Stimulated activated CD4-positive, alpha-beta T cell treated with anti-CD3 and anti-CD28 coated beads, Interleukin-4, amount 100 ng/mL, for 24 hours (primary cell): ENCODE measurements around the gene ENOX1.

ENCODE experiments used
- DNase-seq: peaks from one replicate; pipeline ENCODE4 v3.0.0-alpha.2; 2020

ENOX1 gene

DNA sequence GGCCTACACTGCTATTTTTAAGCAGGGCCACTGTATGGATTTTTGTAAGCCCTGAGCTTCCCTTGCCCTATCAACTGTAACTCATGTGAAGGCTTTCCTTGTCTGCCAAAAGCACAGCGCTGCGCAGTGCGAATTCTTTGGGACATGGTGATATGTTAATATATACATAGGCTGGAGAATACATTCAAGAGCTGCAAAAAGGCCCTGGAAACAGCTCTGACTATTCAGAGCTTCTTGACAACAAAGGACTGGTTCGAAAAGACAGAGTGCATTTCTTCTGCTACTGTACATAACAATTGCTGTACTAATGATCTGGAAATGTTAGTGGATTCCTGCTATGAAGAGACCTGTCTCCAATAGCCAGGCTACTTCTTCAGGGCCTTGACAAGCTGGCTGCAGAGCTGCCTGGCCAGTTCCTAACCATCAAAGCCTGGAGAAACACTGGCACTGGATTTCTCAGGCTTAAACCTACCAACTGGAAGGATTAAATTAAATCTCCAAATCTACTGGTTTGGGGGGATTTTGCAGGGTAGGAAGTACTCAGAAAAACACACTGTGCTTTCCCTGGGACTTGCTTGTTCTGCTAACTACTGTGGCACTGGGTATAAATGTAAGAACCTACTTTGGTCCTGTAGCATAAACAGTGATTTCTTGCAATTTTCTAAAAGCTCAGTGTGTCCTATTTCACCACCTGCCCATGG, 516.5 kb downstream of the ENOX1 start:
- no peak for DNase-seq

GRCh38 chr13:43269037-43269481, 517.7 kb downstream of the ENOX1 start:
- DNase-seq = no peak

DNA sequence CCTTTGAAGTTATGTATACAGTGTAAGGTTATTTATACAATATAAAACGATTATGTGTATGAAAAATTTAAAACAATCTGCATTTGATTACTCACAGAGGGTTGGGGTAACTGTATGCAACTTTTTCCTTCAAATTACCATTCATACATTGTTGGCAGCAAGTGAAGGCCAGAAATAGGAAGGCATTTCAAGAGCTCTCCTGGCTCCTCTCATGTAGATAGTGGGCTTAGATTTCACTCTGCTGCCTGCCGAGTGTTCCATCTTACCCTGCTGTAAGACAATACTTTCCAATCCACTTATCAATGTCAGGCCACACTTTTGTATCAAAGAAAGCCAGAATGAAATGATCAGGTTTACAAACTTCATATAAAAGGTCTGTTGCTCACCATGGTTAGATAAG, 518.1 kb downstream of the ENOX1 start:
- no peak for DNase-seq

GRCh38 chr13:43267916-43268315, 518.9 kb downstream of the ENOX1 start:
- no peak for DNase-seq

GRCh38 chr13:43266936-43267615, 519.7 kb downstream of the ENOX1 start:
- no peak for DNase-seq

DNA sequence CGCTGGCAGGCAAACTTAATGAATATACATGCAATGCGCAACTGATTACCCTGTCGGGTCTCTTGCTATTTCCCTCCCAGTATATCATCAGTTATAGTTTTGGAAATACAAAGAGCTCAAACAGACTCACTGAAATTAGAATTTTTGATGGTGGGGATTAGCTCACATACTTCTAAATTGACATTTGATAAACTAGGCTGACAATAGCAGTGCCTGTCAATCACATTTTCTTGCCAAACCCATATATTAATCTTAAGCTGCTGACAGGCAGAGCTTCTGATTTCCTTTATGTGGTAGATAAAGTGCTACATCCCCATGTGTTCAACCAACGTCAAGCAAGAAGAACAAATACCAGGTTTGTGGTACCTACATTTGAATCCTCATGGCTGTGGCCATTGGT, 521.7 kb downstream of the ENOX1 start:
- DNase-seq = no peak

- DNase-seq = no peak
These were observed 522.3 kb downstream of the ENOX1 start for GRCh38 chr13:43264458-43264857.

- no peak for DNase-seq
These were observed 523.7 kb downstream of the ENOX1 start for GRCh38 chr13:43263047-43263446.

- no peak for DNase-seq
These were observed 525.8 kb downstream of the ENOX1 start for GRCh38 chr13:43260999-43261398.

DNA sequence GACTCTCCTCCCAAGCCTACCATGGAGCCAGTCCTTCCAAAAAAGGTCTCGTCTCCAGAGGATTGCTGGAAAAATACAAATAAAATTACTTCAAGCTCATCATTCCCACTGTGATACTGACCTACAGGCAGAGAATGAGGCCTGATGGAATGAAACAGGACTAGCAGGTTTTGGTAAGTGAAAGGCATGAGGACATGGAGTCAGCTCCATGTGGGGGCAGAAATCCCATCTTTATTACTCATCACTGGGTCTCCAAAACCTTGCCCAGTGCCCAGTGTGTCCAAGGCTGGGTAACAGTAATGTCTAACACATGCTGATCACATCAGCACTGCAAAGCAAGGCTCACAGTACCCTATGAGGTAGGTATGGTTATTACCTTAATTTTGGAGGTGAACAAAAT, 528.0 kb downstream of the ENOX1 start:
- no peak for DNase-seq

- DNase-seq = no peak
These were observed 529.0 kb downstream of the ENOX1 start for GRCh38 chr13:43257765-43258164.

DNA sequence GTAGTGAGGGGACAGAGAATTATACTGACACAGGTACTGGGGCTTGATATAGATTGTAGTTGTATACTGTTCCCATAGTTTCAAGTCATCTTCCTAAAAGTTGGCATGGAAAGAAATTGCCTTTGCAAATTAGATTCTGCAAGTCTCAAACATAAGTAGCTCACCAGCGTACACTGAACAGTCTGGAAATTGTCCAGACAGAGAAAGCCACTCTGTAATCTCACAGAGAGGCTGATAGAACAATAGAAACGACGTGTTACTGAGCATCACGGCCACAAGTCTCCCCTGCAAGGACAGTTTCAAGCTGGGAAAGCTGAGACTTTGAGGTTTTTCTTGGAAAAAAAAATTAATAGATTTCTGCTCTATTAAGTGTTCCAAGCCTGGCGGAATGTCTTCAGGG, 534.8 kb downstream of the ENOX1 start:
- DNase-seq = no peak

- DNase-seq = no peak
These were observed 540.4 kb downstream of the ENOX1 start for GRCh38 chr13:43246382-43246781.

DNA sequence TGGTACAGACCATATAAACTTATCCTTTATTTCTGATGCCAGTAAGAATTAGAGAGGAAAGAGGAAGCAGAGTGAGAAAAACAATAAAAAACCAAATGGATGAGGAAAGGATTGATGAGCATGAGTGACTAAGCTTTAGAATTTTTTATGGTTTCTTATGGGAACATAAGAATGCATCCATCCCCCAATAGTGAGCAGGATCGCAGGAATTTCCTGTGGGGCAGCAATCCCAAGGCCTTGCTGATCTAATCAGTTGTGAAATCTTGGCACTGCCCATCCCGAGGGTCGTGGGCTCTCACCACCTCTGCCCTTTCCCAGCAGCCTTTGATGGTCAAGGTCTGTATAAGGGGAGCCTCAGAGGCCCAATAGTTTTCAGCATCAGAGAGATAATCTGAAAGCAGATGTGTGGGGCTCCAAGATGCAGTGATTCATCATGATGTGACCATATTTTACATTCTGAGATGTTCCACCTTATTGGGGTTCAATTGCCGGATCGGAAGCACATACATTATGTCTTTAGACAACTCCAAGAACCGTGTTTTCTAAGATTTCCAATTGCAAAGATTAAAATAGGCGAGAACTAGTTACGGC, 541.3 kb downstream of the ENOX1 start:
- no peak for DNase-seq

GRCh38 chr13:43244481-43244880, 542.3 kb downstream of the ENOX1 start:
- no peak for DNase-seq

DNA sequence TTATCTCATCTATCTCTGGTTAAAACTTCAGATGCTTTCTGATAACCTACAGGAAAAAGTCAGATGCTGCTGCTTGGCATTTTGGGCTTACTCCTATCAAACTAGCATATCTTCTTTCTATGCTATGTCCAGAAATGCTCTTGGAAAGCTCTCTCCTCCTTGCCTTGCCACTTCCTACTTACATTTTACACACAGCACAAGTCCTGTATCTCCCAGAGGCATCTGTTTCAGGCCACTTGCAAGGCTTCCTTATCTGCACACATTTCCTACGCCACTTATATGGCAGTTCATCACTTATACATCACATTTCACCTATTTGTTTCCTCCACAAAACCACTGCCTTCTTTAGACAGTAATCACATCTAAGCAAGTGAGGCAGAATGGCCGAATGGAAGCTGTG, 543.1 kb downstream of the ENOX1 start:
- DNase-seq = no peak

- DNase-seq = no peak
These were observed 544.7 kb downstream of the ENOX1 start for GRCh38 chr13:43242040-43242439.

DNA sequence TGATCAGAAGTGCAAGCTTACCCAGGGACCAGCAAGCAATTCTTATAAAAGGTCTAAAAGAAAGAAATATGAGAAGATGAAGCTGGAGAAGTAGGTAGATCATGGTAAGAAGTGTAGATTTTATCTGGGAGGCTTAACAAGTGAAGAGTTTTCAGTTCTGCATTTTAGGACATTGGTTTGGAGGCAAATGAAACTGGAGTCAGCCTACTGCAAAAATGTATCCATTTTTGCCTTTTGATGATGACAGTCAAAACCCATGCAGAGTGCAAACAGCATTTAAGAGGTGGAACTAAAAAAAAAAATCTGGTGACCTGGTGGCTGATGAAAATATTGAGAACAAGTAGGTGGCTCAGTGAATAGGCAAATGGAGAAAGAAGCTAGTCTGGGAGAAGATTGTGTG, 546.5 kb downstream of the ENOX1 start:
- no peak for DNase-seq

DNA sequence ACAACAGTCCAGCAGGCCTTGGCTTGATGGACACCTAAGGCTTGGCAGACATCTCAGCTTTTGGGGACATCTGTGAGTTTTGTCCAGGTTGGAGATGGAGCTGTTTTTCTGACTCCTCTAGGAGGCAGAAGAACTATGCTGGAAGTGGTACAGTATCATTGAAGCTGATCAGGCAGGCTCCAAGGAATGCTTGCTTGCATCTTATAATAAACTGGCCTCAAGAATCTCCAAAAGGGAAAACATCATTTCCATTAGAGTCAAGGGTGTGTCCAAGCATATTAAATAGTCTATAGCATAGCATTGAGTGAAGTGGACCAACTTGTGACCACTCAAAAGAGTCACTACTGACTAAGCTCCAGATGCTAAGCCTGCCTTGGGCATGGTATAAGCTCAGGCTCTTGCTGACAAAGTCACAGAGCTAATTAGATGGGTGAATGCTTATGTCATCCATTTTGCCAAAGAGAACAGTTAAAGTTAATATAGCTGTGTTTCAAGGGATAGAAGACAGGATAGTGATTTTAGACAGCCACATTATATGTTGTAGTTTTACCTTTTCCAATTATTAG, 547.4 kb downstream of the ENOX1 start:
- DNase-seq = no peak

DNA sequence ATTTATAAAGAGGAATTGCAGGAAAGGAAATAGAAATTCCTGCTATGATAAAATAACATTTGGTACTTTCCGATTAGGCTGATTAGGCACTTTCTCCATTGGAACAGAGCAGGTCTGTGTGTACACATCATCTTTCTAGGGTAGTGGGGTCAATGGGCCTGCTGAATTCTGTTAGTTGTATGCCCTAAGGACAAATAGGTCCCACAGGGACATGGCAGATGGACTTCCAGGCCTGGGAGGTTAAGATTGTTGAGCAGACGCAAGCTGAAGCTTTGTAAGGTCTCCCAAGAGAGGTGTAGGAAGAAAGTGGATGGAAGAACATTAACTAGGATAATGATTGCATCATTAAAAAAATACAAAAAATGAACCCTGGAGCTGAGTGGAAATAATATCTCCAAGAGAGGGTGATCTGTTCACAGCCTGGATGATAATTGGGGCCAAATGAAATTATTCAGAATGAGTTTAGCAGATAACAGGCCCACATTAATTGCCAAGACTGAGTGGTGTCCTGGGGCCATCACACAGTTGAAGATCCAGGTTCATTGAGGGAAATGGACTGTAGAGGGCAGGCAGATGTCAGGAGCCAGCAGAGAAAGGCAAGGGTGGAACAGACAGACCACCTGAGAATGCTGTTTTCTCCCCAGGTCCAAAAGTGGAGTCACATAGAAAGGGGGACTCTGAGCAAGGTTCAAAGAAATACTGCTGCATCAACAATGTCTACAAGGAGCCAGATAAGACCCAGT, 548.3 kb downstream of the ENOX1 start:
- no peak for DNase-seq

GRCh38 chr13:43237616-43238015, 549.2 kb downstream of the ENOX1 start:
- DNase-seq = no peak

DNA sequence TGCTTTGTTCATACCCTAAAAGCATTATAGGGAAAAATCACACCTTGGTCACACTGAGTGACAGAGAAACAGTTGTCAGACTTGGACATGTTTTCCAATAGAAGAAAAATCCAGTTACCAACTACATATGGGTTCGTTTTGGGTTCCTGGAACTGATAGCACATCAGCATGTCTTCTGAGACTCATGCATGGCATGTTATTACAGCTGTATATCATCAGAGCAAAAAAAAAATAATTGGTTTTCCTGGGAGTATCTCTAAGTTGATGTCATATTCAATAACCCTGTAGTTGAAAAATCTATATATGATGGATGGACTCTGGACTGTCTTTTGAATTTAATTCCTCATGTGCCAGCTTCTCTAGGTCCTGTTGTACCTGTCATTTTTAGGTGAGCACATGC, 551.7 kb downstream of the ENOX1 start:
- DNase-seq = no peak

- no peak for DNase-seq
These were observed 553.9 kb downstream of the ENOX1 start for GRCh38 chr13:43232873-43233265.
